Measurements from ENCODE around the gene PPARGC1A.

Gene PPARGC1A

GRCh38 chr4:23837371-23837770 lies 52.5 kb downstream of the PPARGC1A start:
- TF ChIP-seq, protein P1, sequence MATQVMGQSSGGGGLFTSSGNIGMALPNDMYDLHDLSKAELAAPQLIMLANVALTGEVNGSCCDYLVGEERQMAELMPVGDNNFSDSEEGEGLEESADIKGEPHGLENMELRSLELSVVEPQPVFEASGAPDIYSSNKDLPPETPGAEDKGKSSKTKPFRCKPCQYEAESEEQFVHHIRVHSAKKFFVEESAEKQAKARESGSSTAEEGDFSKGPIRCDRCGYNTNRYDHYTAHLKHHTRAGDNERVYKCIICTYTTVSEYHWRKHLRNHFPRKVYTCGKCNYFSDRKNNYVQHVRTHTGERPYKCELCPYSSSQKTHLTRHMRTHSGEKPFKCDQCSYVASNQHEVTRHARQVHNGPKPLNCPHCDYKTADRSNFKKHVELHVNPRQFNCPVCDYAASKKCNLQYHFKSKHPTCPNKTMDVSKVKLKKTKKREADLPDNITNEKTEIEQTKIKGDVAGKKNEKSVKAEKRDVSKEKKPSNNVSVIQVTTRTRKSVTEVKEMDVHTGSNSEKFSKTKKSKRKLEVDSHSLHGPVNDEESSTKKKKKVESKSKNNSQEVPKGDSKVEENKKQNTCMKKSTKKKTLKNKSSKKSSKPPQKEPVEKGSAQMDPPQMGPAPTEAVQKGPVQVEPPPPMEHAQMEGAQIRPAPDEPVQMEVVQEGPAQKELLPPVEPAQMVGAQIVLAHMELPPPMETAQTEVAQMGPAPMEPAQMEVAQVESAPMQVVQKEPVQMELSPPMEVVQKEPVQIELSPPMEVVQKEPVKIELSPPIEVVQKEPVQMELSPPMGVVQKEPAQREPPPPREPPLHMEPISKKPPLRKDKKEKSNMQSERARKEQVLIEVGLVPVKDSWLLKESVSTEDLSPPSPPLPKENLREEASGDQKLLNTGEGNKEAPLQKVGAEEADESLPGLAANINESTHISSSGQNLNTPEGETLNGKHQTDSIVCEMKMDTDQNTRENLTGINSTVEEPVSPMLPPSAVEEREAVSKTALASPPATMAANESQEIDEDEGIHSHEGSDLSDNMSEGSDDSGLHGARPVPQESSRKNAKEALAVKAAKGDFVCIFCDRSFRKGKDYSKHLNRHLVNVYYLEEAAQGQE (IDR thresholded peaks at IDR 0.05; ENCODE audit: low read depth) = no peak
- TF ChIP-seq USF1 (IDR thresholded peaks at IDR 0.05) = no peak
- no peak for TF ChIP-seq NFIC (IDR thresholded peaks at IDR 0.05)
- TF ChIP-seq EP300 (IDR thresholded peaks at IDR 0.05; ENCODE audit: borderline replicate concordance) = no peak
- TF ChIP-seq FOXM1 (IDR thresholded peaks at IDR 0.05; ENCODE audit: borderline replicate concordance, low read depth) = no peak
- TF ChIP-seq ZBTB7A (IDR thresholded peaks at IDR 0.05; ENCODE audit: low read depth) = no peak
- no peak for TF ChIP-seq CREB1 (IDR thresholded peaks at IDR 0.05; ENCODE audit: low read depth)
- TF ChIP-seq, protein P2, sequence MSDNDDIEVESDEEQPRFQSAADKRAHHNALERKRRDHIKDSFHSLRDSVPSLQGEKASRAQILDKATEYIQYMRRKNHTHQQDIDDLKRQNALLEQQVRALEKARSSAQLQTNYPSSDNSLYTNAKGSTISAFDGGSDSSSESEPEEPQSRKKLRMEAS (IDR thresholded peaks at IDR 0.05) = no peak
- TF ChIP-seq TCF12 (IDR thresholded peaks at IDR 0.05; ENCODE audit: low read depth) = no peak
- TF ChIP-seq CEBPB (IDR thresholded peaks at IDR 0.05) = no peak
- no peak for TF ChIP-seq TEAD4 (IDR thresholded peaks at IDR 0.05)
- TF ChIP-seq EGR1 (IDR thresholded peaks at IDR 0.05) = no peak
- no peak for TF ChIP-seq RAD21 (IDR thresholded peaks at IDR 0.05; ENCODE audit: low read depth)
- TF ChIP-seq YY1 (IDR thresholded peaks at IDR 0.05; ENCODE audit: low read depth) = no peak
- TF ChIP-seq TAF1 (IDR thresholded peaks at IDR 0.05; ENCODE audit: low read depth) = no peak

- TF ChIP-seq RAD21 (IDR thresholded peaks at IDR 0.05; ENCODE audit: low read depth) (no peak), CREB1 (IDR thresholded peaks at IDR 0.05; ENCODE audit: low read depth) (no peak), NFIC (IDR thresholded peaks at IDR 0.05) (no peak), TAF1 (IDR thresholded peaks at IDR 0.05; ENCODE audit: low read depth) (no peak), USF1 (IDR thresholded peaks at IDR 0.05) (no peak)
- TF ChIP-seq, protein P1 (IDR thresholded peaks at IDR 0.05; ENCODE audit: low read depth) = no peak
Observed at GRCh38 chr4:23835774-23836478, 53.9 kb downstream of the PPARGC1A start.

DNA sequence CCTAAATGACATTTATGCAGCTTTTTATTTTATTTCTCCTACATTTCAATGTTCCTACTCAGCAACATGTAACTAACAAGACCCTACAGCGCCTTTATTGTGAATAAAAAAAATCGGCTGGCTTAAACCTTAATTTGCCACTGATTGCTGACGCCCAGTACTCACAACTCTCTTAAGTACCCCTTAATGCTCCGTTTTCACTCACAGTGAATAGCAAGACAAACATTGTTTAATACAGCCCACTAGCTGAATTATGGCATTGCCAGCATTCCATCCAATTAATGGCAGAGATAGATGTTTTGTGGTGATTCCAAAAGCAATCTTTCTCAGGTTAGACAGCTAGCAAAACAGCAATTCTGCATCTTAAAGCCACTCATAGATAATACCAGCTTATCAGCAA lies 61.1 kb downstream of the PPARGC1A start:
- TF ChIP-seq CREB1 (IDR thresholded peaks at IDR 0.05; ENCODE audit: low read depth) (no peak), USF1 (IDR thresholded peaks at IDR 0.05) (no peak), TCF12 (IDR thresholded peaks at IDR 0.05; ENCODE audit: low read depth) (no peak), CEBPB (IDR thresholded peaks at IDR 0.05) (no peak), ZBTB7A (IDR thresholded peaks at IDR 0.05; ENCODE audit: low read depth) (no peak), TEAD4 (IDR thresholded peaks at IDR 0.05) (no peak), RAD21 (IDR thresholded peaks at IDR 0.05; ENCODE audit: low read depth) (no peak), NFIC (IDR thresholded peaks at IDR 0.05) (no peak), TAF1 (IDR thresholded peaks at IDR 0.05; ENCODE audit: low read depth) (no peak)
- TF ChIP-seq, protein P2 (IDR thresholded peaks at IDR 0.05) = no peak

- TF ChIP-seq, protein P2 (IDR thresholded peaks at IDR 0.05) = no peak
- TF ChIP-seq EP300 (IDR thresholded peaks at IDR 0.05; ENCODE audit: borderline replicate concordance) (no peak), NFIC (IDR thresholded peaks at IDR 0.05) (no peak), EGR1 (IDR thresholded peaks at IDR 0.05) (no peak), FOXM1 (IDR thresholded peaks at IDR 0.05; ENCODE audit: borderline replicate concordance, low read depth) (no peak), YY1 (IDR thresholded peaks at IDR 0.05; ENCODE audit: low read depth) (no peak), ZBTB7A (IDR thresholded peaks at IDR 0.05; ENCODE audit: low read depth) (no peak), USF1 (IDR thresholded peaks at IDR 0.05) (no peak), CREB1 (IDR thresholded peaks at IDR 0.05; ENCODE audit: low read depth) (no peak), TAF1 (IDR thresholded peaks at IDR 0.05; ENCODE audit: low read depth) (no peak), CEBPB (IDR thresholded peaks at IDR 0.05) (no peak), RAD21 (IDR thresholded peaks at IDR 0.05; ENCODE audit: low read depth) (no peak), TEAD4 (IDR thresholded peaks at IDR 0.05) (no peak), TCF12 (IDR thresholded peaks at IDR 0.05; ENCODE audit: low read depth) (no peak)
- TF ChIP-seq, protein P1 (IDR thresholded peaks at IDR 0.05; ENCODE audit: low read depth) = no peak
Observed at GRCh38 chr4:23828020-23828715, 61.7 kb downstream of the PPARGC1A start.

Measured in Ishikawa (cell line).